HG02588 (cell line): Measurements from ENCODE around the gene COPG2.
A peak's percentile ranks its signal among the peaks of the same experiment; 100 is the strongest.
"Not testable (repeated sequence)": the region's sequence is repeated elsewhere in the genome, so short reads cannot be mapped to it uniquely, and the experiment has no call there.

Source experiments
- ATAC-seq: cut with Tn5 transposase; IDR thresholded peaks from one replicate; pipeline ENCODE4 v1.9.1; 2021; ENCODE audit warnings: mild to moderate bottlenecking, moderate library complexity; ENCODE audit not compliant: unreplicated experiment

Gene COPG2

DNA sequence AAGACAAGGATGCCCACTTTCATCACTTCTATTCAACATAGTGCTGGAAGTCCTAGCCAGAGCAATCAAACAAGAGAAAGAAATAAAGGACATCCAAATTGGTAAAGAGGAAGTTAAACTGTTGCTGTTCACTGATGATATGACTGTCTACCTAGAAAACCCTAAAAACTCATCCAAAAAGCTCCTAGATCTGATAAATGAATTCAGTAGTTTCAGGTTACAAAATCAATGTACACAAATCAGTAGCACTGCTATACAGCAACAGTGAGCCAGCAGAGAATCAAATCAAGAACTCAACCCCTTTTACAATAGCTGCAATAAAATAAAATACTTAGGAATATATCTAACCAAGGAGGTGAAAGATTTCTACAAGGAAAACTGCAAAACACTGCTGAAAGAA lies 98.4 kb downstream of the COPG2 start:
- ATAC-seq, result not testable (repeated sequence)

DNA sequence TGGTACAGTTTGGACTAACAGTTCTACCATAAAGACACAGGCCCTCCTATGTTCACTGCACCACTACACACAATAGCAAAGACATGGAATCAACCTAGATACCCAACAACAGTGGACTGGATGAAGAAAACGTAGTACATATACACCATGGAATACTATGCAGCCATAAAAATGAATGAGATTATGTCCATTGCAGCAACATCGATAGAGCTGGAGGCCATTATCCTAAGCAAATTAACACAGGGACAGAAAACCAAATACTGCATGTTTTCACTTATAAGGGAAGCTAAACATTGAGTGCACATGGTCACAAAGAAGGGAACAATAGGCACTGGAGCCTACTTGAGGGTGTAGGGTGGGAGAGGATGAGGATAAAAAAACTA lies 101.7 kb downstream of the COPG2 start:
- no peak for ATAC-seq

DNA sequence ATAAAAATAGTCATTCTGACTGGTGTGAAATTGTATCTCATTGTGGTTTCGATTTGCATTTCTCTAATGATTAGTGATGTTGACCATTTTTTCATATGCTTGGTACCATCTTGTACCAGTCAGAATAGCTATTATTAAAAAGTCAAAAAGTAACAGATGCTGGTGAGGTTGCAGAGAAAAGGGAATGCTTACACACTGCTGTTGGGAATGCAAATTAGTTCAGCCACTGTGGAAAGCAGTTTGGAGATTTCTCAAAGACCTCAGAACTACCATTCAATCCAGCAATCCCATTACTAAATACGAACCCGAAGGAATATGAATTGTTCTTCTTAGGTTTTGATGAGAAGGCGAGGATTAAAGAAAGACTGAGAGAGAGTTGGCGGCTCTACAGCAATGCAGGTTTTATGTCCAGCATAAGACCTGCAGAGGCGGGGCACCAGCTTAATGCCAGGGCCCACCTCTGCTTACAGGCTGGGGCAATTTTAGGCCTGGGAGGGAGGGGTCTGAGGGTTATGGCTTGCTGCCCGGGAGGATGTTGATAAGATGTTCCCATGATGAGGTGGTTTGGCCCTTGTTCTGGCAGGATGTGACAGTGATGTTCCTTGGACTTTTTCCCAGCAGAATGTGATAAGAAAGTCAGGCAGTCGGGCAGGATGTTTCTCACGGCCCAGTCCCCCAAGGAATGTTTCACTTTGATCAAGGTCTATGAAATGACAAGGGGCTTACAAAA lies 102.2 kb downstream of the COPG2 start:
- no peak for ATAC-seq

DNA sequence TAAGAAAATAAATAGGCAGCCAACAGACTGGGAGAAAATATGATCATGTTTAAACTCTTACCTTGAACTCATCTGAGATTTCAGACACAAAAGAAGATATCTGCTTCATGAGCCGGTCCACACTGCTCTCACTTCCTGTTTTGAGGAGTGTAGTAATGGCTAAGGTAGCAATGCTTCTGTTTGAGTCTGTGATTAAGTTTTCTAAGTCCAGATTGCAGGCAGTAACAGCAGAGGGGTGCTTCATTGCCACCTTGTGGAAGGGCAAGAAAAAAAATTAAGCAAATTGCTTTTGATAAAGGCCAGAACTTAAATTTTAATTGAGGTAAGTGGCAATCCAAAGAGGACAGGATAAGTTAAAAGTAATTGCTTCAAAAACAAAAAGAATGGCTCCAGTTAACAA lies 107.6 kb downstream of the COPG2 start:
- ATAC-seq, result peak; percentile 74

- no peak for ATAC-seq
These were observed 109.4 kb downstream of the COPG2 start for GRCh38 chr7:130559184-130559583.

DNA sequence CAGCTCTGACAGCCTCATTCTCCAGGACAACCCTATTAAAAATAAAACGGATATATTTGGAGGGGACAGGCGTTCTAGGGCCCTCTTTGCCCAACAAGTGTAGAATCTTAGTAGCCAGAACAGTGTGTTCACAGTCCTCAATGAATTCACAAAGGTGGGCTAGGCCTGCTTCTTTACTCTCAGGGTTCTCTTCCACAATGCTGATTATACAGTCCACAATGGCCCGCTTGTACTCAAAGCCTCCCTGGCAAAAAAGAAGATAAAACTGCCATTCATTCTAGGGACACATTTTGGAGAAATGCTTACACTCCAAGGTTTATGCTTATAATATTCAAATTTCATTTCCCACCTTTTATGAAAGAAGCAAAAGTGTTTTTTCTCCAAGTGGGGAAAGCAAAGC lies 114.1 kb downstream of the COPG2 start:
- ATAC-seq, result no peak

GRCh38 chr7:130553398-130554029 lies 115.0 kb downstream of the COPG2 start:
- ATAC-seq, result no peak

DNA sequence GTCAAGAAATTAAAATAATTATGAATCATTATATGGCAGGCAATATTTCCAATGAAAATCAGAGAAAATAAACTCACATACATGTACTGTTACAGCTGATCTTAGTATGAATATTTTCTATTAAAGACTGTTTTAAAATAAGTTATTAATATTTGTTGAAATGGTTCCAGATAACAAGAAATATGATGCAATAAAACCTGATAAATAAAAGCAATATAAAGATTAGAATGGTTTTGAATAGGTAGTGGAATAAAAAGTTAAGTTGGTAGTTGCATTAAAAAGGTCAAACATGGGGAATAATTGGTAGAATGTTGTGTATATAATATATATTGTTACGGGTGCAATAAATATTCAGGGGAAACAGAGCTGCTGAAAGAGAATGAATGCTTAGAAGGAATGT lies 124.2 kb downstream of the COPG2 start:
- no peak for ATAC-seq

DNA sequence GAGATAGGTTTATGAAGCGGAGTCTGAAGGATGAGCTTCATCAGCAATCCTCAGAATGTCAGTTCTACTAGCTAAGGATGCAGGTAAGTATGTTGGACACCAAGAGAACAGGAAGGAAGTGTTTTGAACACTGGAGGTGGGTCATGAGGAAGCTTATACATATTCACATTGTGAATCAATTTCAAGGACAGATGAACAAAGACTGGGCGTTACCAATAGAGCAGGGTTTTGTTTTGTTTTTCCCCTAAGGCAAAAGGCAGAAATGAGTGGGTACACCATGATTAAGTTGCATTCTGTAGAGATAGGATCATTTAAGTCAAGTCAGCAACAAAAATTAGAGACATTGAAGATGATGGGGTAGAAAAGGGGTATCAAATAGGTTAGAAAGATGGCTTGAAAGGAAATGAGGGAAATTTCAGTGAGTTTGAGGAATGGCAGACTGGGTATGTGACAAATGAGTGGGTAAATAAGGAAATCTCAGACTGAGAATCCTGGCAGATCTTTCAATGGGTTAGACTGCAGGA lies 125.0 kb downstream of the COPG2 start:
- no peak for ATAC-seq

DNA sequence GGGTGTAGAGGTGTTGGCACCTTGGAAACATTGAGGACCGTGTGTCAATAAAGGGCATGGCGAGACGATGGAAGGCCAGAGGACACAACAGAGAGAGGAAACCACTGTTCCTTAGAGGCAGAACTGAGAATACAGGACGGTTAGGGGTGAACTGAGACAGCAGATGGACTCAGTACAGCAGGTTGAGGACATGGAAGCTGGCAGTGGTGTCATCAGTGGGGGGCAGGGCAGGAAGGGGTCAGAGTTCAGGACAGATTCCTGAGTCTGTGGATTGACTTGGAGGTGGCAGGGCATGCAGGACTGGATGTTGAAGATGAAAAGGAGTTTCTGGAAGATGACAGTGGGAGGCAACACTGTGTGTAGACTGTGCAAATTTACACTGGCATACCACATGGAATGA lies 126.3 kb downstream of the COPG2 start:
- not testable (repeated sequence) for ATAC-seq

- ATAC-seq, result not testable (repeated sequence)
These were observed 127.3 kb downstream of the COPG2 start for GRCh38 chr7:130541287-130541686.

DNA sequence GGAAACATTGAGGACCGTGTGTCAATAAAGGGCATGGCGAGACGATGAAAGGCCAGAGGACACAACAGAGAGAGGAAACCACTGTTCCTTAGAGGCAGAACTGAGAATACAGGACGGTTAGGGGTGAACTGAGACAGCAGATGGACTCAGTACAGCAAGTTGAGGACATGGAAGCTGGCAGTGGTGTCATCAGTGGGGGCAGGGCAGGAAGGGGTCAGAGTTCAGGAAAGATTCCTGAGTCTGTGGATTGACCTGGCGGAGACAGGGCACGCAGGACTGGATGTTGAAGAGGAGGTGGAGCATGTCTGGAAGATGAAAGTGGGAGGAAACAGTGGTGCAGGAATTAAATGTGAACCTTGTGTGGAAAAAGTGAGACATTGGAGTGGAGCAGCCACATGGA lies 130.7 kb downstream of the COPG2 start:
- not testable (repeated sequence) for ATAC-seq

GRCh38 chr7:130529417-130529816 lies 139.1 kb downstream of the COPG2 start:
- ATAC-seq, result no peak

GRCh38 chr7:130527752-130528355 lies 140.7 kb downstream of the COPG2 start:
- not testable (repeated sequence) for ATAC-seq

- ATAC-seq, result no peak
These were observed 143.9 kb downstream of the COPG2 start for GRCh38 chr7:130524628-130525027.

DNA sequence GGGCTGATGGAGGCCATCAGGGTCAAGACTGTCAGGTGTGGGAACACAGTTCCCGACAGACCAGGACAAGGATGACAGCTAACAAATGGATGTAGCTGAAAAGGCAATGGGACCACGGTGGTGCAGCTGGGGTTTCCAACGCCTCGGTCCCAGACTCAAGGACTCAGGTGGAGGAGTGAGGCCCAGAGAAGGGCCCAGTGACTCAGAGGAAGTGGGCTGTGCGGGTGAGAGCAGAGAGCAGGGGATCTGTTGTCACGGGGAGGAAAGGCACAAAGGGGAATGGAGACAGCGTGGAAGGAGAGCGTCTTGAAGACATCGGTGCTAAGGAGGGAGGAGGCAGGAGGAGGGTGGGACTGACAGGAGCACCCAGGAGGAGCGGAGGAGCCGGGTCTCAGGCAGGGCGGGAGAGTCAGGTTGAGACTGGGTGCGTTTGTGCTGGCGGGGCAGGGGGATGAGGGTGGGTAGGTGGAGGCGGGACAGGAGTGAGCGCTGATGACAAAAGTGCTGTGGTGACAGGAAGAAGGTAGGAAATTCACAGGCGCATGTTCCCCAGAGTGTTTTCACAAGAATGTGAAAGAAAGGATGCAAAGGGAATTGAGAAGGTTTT lies 144.9 kb downstream of the COPG2 start:
- ATAC-seq, result not testable (repeated sequence)

- ATAC-seq, result no peak
These were observed 147.1 kb downstream of the COPG2 start for GRCh38 chr7:130521258-130521951.

GRCh38 chr7:130515315-130516040 lies 153.1 kb downstream of the COPG2 start:
- ATAC-seq, result no peak

GRCh38 chr7:130513447-130513846 lies 155.1 kb downstream of the COPG2 start:
- no peak for ATAC-seq

DNA sequence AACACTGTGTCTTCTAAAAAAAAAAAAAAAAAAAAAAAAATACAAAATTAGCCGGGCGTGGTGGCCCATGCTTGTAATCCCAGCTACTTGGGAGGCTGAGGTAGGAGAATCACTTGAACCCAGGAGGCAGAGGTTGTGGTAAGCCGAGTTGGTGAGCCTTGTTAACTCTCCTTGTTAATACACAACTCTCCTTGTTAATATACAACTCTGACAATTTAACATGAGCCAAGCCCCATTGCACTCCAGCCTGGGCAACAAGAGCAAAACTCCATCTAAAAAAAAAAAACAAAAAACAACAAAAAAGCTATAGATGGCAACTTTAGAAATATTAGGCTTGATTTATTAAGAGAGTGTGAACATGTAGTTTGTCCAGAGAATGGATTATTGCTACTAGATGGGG lies 156.5 kb downstream of the COPG2 start:
- not testable (repeated sequence) for ATAC-seq
